Neural progenitor cell (in vitro differentiated cells): ENCODE results near the gene SURF2. TPM values are rescaled to one million over a fixed set of nuclear protein-coding genes. Genes with fewer than 3 reads are reported as not detected.

Experiments used
- DNase-seq: peaks from one replicate; pipeline ENCODE4 v3.0.0-alpha.2; 2016; ENCODE audit warnings: low spot score
- H2AFZ ChIP-seq: fragments of 200-600 bp; sonication (generic); replicated peaks from 2 replicates; pipeline ENCODE4 v1.6.1; 2016; ENCODE audit warnings: antibody characterized with exemption
- H3F3A ChIP-seq: fragments of 200-600 bp; sonication (generic); 2 replicates; pipeline ENCODE4 v1.6.1; 2016; ENCODE audit warnings: antibody characterized with exemption, low read depth
- H3K27ac ChIP-seq: fragments of 200-600 bp; sonication (generic); 2 replicates; pipeline ENCODE4 v1.5.1; 2016; ENCODE audit warnings: mild to moderate bottlenecking
- H3K27me3 ChIP-seq: fragments of 200-600 bp; sonication (generic); 2 replicates; pipeline ENCODE4 v1.6.1; 2016; ENCODE audit warnings: mild to moderate bottlenecking, moderate library complexity
- H3K36me3 ChIP-seq: fragments of 200-600 bp; sonication (generic); 2 replicates; pipeline ENCODE4 v1.5.1; 2016
- H3K4me1 ChIP-seq: fragments of 200-600 bp; sonication (generic); 2 replicates; pipeline ENCODE4 v1.6.1; 2016; ENCODE audit warnings: mixed run types
- H3K4me2 ChIP-seq: fragments of 200-600 bp; sonication (generic); 2 replicates; pipeline ENCODE4 v1.6.1; 2016
- H3K4me3 ChIP-seq: fragments of 200-600 bp; sonication (generic); 2 replicates; pipeline ENCODE4 v1.5.1; 2016
- H3K79me2 ChIP-seq: fragments of 200-600 bp; sonication (generic); 2 replicates; pipeline ENCODE4 v1.6.1; 2016; ENCODE audit warnings: low read depth
- H3K9ac ChIP-seq: fragments of 200-600 bp; sonication (generic); 2 replicates; pipeline ENCODE4 v1.6.1; 2016
- H3K9me3 ChIP-seq: fragments of 200-600 bp; sonication (generic); 2 replicates; pipeline ENCODE4 v1.5.1; 2016; ENCODE audit warnings: low read depth
- H4K20me1 ChIP-seq: fragments of 200-600 bp; sonication (generic); 2 replicates; pipeline ENCODE4 v1.6.1; 2016; ENCODE audit warnings: low read depth
- H3K27ac Mint-ChIP-seq: 3 replicates; pipeline ENCODE4 v1.8.0; 2021; ENCODE audit warnings: mixed read lengths
- H3K27me3 Mint-ChIP-seq: 2 replicates; pipeline ENCODE4 v1.8.0; 2022; ENCODE audit warnings: low read depth, mild to moderate bottlenecking, inconsistent platforms, moderate library complexity, mixed read lengths; ENCODE audit not compliant: insufficient read depth
- H3K36me3 Mint-ChIP-seq: 3 replicates; pipeline ENCODE4 v1.8.0; 2021; ENCODE audit warnings: mixed read lengths
- H3K4me1 Mint-ChIP-seq: 3 replicates; pipeline ENCODE4 v1.8.0; 2021; ENCODE audit warnings: mixed read lengths
- H3K4me3 Mint-ChIP-seq: 3 replicates; pipeline ENCODE4 v1.8.0; 2021; ENCODE audit warnings: mild to moderate bottlenecking, moderate library complexity, mixed read lengths
- H3K9me3 Mint-ChIP-seq: 3 replicates; pipeline ENCODE4 v1.8.0; 2020; ENCODE audit warnings: mixed read lengths
- EZH2 ChIP-seq: fragments of 200-600 bp; sonication (generic); IDR thresholded peaks from 2 replicates; pipeline ENCODE4 v1.6.1; 2017; ENCODE audit warnings: antibody characterized with exemption, mild to moderate bottlenecking, moderate library complexity
- EZH2phosphoT487 ChIP-seq: fragments of 200-600 bp; sonication (generic); IDR thresholded peaks from 2 replicates; pipeline ENCODE4 v1.6.1; 2017; ENCODE audit warnings: antibody characterized with exemption
- total RNA-seq: library from RNA; depleted of rRNA; stranded (reverse); fragments of >200 nt; gene quantifications from 2 replicates; pipeline ENCODE4 v1.2.3, GENCODE V29; 2015; ENCODE audit warnings: low replicate concordance
- TF ChIP-seq, protein P1 (sequence below): fragments of 200-600 bp; sonication (generic); IDR thresholded peaks from 2 replicates; pipeline ENCODE4 v1.5.1; 2017; ENCODE audit warnings: antibody characterized with exemption, mild to moderate bottlenecking

The SURF2 gene
- total RNA-seq, result 16.0 and 19.6 TPM in 2 replicates

GRCh38 chr9:133356391-133357091 lies at the start of gene SURF2, which contains the start of gene SURF1:
Gene SURF2, plus strand, starts transcription at chr9:133356550. Its CDS starts 43 bp downstream, at chr9:133356593.
Gene SURF1, minus strand, starts transcription at chr9:133356487. Its CDS starts 34 bp downstream, at chr9:133356453.
- Histone ChIP-seq H3K4me3 (peak within 1 kb of the TSS; percentile 88), H3K79me2 (peaks cover 33% of the 10 kb centered on the region), H2AFZ (no peak within 1 kb of the TSS), H4K20me1 (peaks cover 64% of the 10 kb centered on the region), H3K36me3 (no peaks in the 10 kb centered on the region), H3K9ac (peak within 1 kb of the TSS; percentile 84), H3K27ac (no peak within 1 kb of the TSS), H3K4me2 (peak within 1 kb of the TSS; percentile 77), H3K27me3 (no peaks in the 10 kb centered on the region), H3K4me1 (peaks cover 11% of the 10 kb centered on the region), H3F3A (peaks cover 38% of the 10 kb centered on the region), H3K9me3 (no peaks in the 10 kb centered on the region)
- Mint-ChIP-seq H3K9me3 (no peaks in the 10 kb centered on the region), H3K4me3 (peak within 1 kb of the TSS; percentile 93), H3K27me3 (peaks cover 3% of the 10 kb centered on the region), H3K4me1 (peaks cover 13% of the 10 kb centered on the region), H3K36me3 (peaks cover 20% of the 10 kb centered on the region), H3K27ac (peak within 1 kb of the TSS; percentile 46)
- TF ChIP-seq EZH2phosphoT487, result no peak
- TF ChIP-seq, protein P1, sequence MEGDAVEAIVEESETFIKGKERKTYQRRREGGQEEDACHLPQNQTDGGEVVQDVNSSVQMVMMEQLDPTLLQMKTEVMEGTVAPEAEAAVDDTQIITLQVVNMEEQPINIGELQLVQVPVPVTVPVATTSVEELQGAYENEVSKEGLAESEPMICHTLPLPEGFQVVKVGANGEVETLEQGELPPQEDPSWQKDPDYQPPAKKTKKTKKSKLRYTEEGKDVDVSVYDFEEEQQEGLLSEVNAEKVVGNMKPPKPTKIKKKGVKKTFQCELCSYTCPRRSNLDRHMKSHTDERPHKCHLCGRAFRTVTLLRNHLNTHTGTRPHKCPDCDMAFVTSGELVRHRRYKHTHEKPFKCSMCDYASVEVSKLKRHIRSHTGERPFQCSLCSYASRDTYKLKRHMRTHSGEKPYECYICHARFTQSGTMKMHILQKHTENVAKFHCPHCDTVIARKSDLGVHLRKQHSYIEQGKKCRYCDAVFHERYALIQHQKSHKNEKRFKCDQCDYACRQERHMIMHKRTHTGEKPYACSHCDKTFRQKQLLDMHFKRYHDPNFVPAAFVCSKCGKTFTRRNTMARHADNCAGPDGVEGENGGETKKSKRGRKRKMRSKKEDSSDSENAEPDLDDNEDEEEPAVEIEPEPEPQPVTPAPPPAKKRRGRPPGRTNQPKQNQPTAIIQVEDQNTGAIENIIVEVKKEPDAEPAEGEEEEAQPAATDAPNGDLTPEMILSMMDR, result no peak
- TF ChIP-seq EZH2, result no peak
- DNase-seq, result peak; percentile 95

GRCh38 chr9:133307301-133307700 lies 49.0 kb upstream of the SURF2 start:
- H3K4me3 Mint-ChIP-seq, result no peak overlapping the region

DNA sequence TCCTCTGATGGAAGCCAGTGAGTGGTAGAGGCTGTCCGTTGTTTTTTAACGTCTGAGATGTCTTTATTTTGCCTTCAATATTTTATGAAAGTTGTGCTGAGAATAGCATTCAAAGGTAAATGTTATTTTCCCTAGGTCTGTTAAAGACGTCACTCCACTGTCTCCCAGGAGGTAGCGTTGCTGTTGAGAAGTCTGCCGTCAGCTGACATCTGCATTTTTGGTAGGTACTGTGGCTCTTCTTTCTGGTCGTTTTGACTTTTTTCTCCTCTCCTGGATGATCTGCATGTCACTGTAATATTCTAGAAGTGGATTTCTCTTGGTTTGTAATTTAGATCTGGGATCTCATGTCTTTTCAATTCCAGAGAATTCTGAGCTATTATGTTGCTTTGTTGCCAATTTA lies 46.7 kb upstream of the SURF2 start:
- Histone ChIP-seq H3F3A (no peaks in the 10 kb centered on the region), H2AFZ (no peak overlapping the region), H3K27me3 (peaks cover 8% of the 10 kb centered on the region), H3K36me3 (no peaks in the 10 kb centered on the region), H3K4me1 (no peaks in the 10 kb centered on the region), H3K9me3 (no peaks in the 10 kb centered on the region), H3K79me2 (no peaks in the 10 kb centered on the region), H4K20me1 (no peaks in the 10 kb centered on the region), H3K27ac (no peak overlapping the region), H3K4me3 (no peak overlapping the region), H3K9ac (no peak overlapping the region), H3K4me2 (no peak overlapping the region)
- TF ChIP-seq, protein P1, result no peak
- no peak for TF ChIP-seq EZH2
- TF ChIP-seq EZH2phosphoT487, result no peak
- H3K36me3 Mint-ChIP-seq, result no peaks in the 10 kb centered on the region
- no peak overlapping the region for H3K4me3 Mint-ChIP-seq
- DNase-seq, result no peak
- peaks cover 5% of the 10 kb centered on the region for H3K27me3 Mint-ChIP-seq
- H3K4me1 Mint-ChIP-seq, result no peaks in the 10 kb centered on the region
- H3K9me3 Mint-ChIP-seq, result peaks cover 9% of the 10 kb centered on the region
- H3K27ac Mint-ChIP-seq, result no peak overlapping the region

More at GRCh38 chr9:133307301-133307700, 49.0 kb upstream of the SURF2 start:
- Histone ChIP-seq H3K4me1 (no peaks in the 10 kb centered on the region), H3K9me3 (no peaks in the 10 kb centered on the region), H3K27ac (no peak overlapping the region), H3K9ac (no peak overlapping the region), H3K79me2 (no peaks in the 10 kb centered on the region), H2AFZ (no peak overlapping the region), H3F3A (no peaks in the 10 kb centered on the region), H3K36me3 (no peaks in the 10 kb centered on the region), H3K27me3 (peaks cover 8% of the 10 kb centered on the region), H3K4me3 (no peak overlapping the region), H3K4me2 (no peak overlapping the region), H4K20me1 (no peaks in the 10 kb centered on the region)
- peaks cover 9% of the 10 kb centered on the region for H3K9me3 Mint-ChIP-seq
- no peak for DNase-seq
- no peak overlapping the region for H3K27ac Mint-ChIP-seq
- H3K4me1 Mint-ChIP-seq, result no peaks in the 10 kb centered on the region
- H3K27me3 Mint-ChIP-seq, result peaks cover 12% of the 10 kb centered on the region
- TF ChIP-seq EZH2, result no peak
- TF ChIP-seq, protein P1, result no peak
- TF ChIP-seq EZH2phosphoT487, result no peak
- H3K36me3 Mint-ChIP-seq, result no peaks in the 10 kb centered on the region
